Epithelial cell of prostate (primary cell): ENCODE data around the gene LPO.

Source experiments
- DNase-seq: peaks from one replicate; pipeline ENCODE4 v3.0.0-alpha.2; 2011; ENCODE audit warnings: low read depth, low spot score
- H3K27ac ChIP-seq: fragments of 450-650 bp; 2 replicates; pipeline ENCODE4 v1.5.1; 2017; ENCODE audit warnings: mild to moderate bottlenecking

The LPO gene

GRCh38 chr17:58228679-58229078, 9.7 kb upstream of the LPO start:
- no peak overlapping the region for H3K27ac ChIP-seq
- DNase-seq = no peak

GRCh38 chr17:58229384-58229783, 9.0 kb upstream of the LPO start:
- no peak overlapping the region for H3K27ac ChIP-seq
- DNase-seq = no peak

GRCh38 chr17:58229881-58230280, 8.5 kb upstream of the LPO start:
- DNase-seq = peak; percentile 33
- no peak overlapping the region for H3K27ac ChIP-seq

- no peak overlapping the region for H3K27ac ChIP-seq
- DNase-seq = no peak
Observed at GRCh38 chr17:58231641-58232040, 6.7 kb upstream of the LPO start.

- no peak overlapping the region for H3K27ac ChIP-seq
- DNase-seq = peak; percentile 78
Observed at GRCh38 chr17:58232707-58233156, 5.7 kb upstream of the LPO start.

- DNase-seq = no peak
- no peak overlapping the region for H3K27ac ChIP-seq
Observed at GRCh38 chr17:58233543-58233942, 4.8 kb upstream of the LPO start.

- DNase-seq = no peak
- no peak overlapping the region for H3K27ac ChIP-seq
Observed at GRCh38 chr17:58234512-58234911, 3.9 kb upstream of the LPO start.

- DNase-seq = no peak
- no peak overlapping the region for H3K27ac ChIP-seq
Observed at GRCh38 chr17:58235821-58236220, 2.6 kb upstream of the LPO start.

- H3K27ac ChIP-seq = no peak overlapping the region
- no peak for DNase-seq
Observed at GRCh38 chr17:58236394-58236793, 2.0 kb upstream of the LPO start.

- DNase-seq = no peak
- no peak overlapping the region for H3K27ac ChIP-seq
Observed at GRCh38 chr17:58239987-58240386, 1.6 kb downstream of the LPO start.

GRCh38 chr17:58242171-58242784, 3.9 kb downstream of the LPO start:
- H3K27ac ChIP-seq = no peak overlapping the region
- no peak for DNase-seq

- no peak for DNase-seq
- no peak overlapping the region for H3K27ac ChIP-seq
Observed at GRCh38 chr17:58244963-58245362, 6.6 kb downstream of the LPO start.

GRCh38 chr17:58245428-58246103, 7.2 kb downstream of the LPO start:
- no peak for DNase-seq
- no peak overlapping the region for H3K27ac ChIP-seq

GRCh38 chr17:58246104-58246740, 7.8 kb downstream of the LPO start:
- no peak for DNase-seq
- no peak overlapping the region for H3K27ac ChIP-seq

- no peak overlapping the region for H3K27ac ChIP-seq
- DNase-seq = no peak
Observed at GRCh38 chr17:58246781-58247180, 8.4 kb downstream of the LPO start.

- no peak overlapping the region for H3K27ac ChIP-seq
- no peak for DNase-seq
Observed at GRCh38 chr17:58247511-58248363, 9.4 kb downstream of the LPO start.

GRCh38 chr17:58248955-58249269, 10.5 kb downstream of the LPO start:
- no peak for DNase-seq

GRCh38 chr17:58249270-58250133, 11.1 kb downstream of the LPO start:
- no peak for DNase-seq
- no peak overlapping the region for H3K27ac ChIP-seq

More at GRCh38 chr17:58248955-58249269, 10.5 kb downstream of the LPO start:
- H3K27ac ChIP-seq = no peak overlapping the region

- no peak overlapping the region for H3K27ac ChIP-seq
- DNase-seq = no peak
Observed at GRCh38 chr17:58250344-58251011, 12.1 kb downstream of the LPO start.
